Head of caudate nucleus (tissue), 42 donors: ENCODE measurements around the gene UAP1.
A peak's percentile ranks its signal among the peaks of the same experiment; 100 is the strongest.

Source experiments
- DNase-seq, 42 donors: peaks; one replicate each; pipeline versions ENCODE4 v3.0.0 to v3.0.0-alpha.2; 2020 to 2021; ENCODE audit warnings: mixed read lengths in 7 of 42
- intact Hi-C: fragments of 100-400 bp; cut with DNase I; formaldehyde crosslinking; loops from one replicate; pipeline ENCODE4 v1.15.0; 2022

The UAP1 gene

GRCh38 chr1:162561616-162562469 lies at the start of gene UAP1:
TSS of gene UAP1 (plus strand) at chr1:162561722. CDS start at chr1:162566069, 4,347 bp downstream.
- DNase-seq, result peak in 23 of 42 donors; percentile 9 to 65 (median 31)

DNA sequence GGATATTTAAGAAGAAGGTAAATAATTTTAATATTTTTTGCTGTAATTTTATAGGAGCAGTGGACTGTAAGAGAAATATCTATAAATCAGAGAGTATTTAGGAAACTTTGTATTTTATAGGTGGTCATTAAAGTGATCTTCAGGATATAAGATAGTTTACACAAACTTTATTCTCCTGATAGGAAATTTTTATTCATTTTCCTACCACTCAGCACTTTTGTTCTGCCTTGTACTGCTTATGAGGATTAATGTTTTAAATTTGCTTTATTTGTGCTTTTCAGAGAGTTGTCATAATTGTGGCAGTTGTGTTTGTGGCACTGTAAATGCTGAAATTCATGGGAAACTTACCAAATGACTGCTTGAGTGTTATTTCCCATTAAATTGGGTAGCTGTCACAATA lies 34.2 kb upstream of the UAP1 start:
- DNase-seq, result no peak
- intact Hi-C loops, result no loop called here

More at GRCh38 chr1:162561616-162562469, at the start of gene UAP1:
- intact Hi-C loops, result loop anchor here (5.0 kb wide), 1 partner anchor 65 kb away; the partner anchor contains the start of gene UHMK1

- DNase-seq, result no peak
- intact Hi-C loops, result no loop called here
Observed at GRCh38 chr1:162530307-162530987, 31.1 kb upstream of the UAP1 start.

GRCh38 chr1:162530988-162531319 lies 30.6 kb upstream of the UAP1 start:
- intact Hi-C loops, result no loop called here
- no peak for DNase-seq

GRCh38 chr1:162535501-162535900 lies 26.0 kb upstream of the UAP1 start:
- intact Hi-C loops, result no loop called here
- DNase-seq, result no peak

DNA sequence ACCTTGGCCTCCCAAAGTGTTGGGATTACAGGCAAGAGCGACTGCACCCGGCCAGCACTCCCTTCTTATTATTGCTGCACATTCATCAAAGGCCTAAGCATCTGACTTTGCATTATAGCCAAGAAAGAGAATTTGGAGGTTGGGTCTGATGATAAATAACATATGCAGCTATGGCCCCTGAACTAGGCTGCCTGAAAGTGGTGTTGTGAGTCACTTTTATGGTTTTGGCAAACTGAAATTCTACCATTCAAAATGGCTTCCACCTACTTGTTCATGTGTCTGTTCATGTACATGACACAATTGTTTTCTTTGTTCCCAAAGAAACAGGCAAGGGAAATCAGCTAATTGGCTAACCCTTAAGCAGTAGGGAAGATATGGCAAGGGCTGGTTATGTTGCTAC lies 25.0 kb upstream of the UAP1 start:
- intact Hi-C loops, result no loop called here
- no peak for DNase-seq

GRCh38 chr1:162537216-162537615 lies 24.3 kb upstream of the UAP1 start:
- DNase-seq, result no peak
- intact Hi-C loops, result no loop called here

DNA sequence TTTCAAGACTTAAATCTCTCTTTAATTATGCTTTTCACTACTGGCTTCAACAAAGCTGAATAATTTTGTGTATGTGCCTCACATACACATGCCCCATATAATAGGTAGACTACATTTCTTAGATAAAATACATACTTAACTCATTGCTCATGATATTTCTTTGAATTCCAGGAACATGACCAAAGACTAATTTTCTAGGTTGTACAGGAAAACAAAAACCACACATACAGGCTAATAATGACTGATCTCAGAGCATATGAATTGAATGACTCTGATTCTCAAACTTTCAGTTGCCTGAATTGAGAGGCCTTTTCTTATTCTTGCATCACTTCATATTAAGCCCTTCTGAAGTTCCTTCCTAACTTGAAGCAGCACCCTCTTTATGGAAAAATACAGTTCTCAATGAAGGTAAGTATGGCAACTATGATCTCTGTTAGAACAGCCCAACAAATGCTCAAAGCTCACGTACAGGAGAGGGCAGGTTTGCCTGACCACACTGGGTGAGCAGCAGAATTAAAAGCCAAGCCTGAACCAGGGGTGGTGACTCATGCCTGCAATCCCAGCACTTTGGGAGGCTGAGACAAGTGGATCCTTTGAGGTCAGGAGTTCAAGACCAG lies 22.6 kb upstream of the UAP1 start:
- no peak for DNase-seq
- intact Hi-C loops, result no loop called here

GRCh38 chr1:162541619-162542141 lies 19.8 kb upstream of the UAP1 start:
- intact Hi-C loops, result no loop called here
- DNase-seq, result peak in 3 of 42 donors; percentile 10 to 51 (median 25)

DNA sequence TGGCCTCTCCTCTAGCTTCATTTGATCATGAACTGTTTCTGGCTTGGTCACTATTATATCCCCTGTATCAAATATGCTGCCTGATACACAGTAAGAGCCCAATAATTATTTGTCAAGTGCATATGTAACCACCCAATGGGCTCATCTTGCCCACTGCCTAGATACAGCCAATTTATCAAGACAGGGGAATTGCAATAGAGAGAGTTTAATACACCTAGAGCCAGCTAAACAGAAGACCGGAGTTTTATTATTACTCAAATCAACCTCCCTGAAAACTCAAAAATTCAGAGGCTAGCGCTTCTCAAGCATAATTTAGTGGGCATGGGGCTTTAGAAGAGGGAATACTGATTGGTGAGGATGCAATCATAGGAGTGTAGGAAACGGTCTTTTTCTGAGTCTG lies 18.3 kb upstream of the UAP1 start:
- intact Hi-C loops, result no loop called here
- no peak for DNase-seq

GRCh38 chr1:162548170-162548569 lies 13.4 kb upstream of the UAP1 start:
- peak in 36 of 42 donors; percentile 10 to 85 (median 46) for DNase-seq
- intact Hi-C loops, result no loop called here

GRCh38 chr1:162549001-162549400 lies 12.5 kb upstream of the UAP1 start:
- DNase-seq, result no peak
- intact Hi-C loops, result no loop called here

DNA sequence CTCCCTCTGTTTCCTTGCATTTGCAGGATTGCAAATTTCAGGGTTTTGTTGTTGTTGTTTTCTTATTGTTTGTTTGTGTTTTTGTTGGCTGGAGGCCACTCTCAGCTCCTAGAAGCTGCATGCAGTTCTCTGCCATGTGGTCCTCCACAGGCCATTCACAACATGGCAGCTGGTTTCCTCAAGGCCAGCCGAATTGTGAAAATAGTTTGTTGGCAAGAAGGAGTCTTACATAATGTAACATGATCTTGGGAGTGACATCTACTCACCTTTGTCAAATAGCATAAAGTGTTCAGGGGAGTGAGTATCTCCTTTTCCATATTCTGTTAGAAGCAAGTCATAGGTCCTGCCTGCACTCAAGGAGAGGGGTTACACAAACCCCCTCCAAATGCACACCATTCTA lies 10.6 kb upstream of the UAP1 start:
- intact Hi-C loops, result no loop called here
- no peak for DNase-seq

DNA sequence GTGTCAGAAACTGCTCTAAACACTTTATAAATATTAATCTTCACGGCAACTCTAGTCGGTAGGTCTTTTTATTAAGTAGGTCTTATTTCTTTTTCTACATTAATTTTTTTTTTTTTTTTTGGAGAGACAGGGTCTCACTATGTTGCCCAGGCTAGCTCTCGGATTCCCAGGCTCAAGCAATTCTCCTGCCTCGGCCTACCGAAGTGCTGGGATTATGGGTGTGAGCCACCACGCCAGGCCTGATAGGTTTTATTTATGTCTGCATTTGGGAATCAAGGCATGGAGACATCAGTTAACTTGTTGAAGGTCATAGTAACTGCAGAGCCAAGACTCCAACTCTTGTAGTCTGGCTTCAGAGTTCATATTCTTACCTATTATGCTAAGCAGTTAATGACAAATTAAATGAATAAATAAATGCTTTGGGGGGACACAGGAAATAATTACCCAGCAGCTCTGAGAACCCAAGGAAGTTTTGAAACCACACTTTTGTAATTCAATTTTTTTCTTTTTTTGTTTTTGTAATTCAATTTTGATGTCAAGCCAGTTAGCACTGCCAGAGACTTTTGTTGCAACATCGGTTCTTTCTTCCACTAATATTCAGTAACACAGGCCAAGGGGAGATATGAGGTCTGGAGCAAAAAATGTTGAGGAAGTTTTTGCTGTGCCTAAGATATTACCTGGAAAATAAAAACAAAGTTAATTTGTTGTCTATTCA lies 9.4 kb upstream of the UAP1 start:
- intact Hi-C loops, result no loop called here
- no peak for DNase-seq

GRCh38 chr1:162552684-162553252 lies 8.8 kb upstream of the UAP1 start:
- DNase-seq, result no peak
- intact Hi-C loops, result no loop called here

GRCh38 chr1:162554258-162554657 lies 7.3 kb upstream of the UAP1 start:
- DNase-seq, result no peak
- intact Hi-C loops, result no loop called here

DNA sequence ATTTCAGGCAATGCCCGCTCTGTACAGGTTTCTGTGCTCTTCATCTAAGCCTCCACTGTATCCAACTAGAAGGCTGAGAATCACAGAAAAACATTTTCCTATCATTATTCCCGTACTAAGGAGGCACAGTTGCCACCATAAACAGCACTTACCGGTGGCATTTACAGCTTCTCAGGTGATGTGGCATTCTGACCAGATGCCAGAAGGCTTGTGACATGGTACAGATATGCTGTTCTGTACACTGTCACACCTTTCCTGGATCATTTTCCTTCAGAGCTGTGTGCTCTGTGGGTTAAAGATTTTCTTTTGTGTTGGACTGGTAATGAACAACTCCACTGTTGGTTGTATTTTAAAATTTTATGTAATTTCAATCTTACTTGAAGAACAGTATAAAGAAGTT lies 4.0 kb upstream of the UAP1 start:
- no peak for DNase-seq
- intact Hi-C loops, result no loop called here

GRCh38 chr1:162560303-162561036 lies 1.1 kb upstream of the UAP1 start:
- peak in 1 of 42 donors; percentile 11 for DNase-seq
- intact Hi-C loops, result loop anchor here (5.0 kb wide), 1 partner anchor 63 kb away; the partner anchor contains the start of gene UHMK1
